T-helper 1 cell treated with Interleukin-12 subunit alpha and Interleukin-12 subunit beta and Interleukin-4 antibody, amounts not matched to agents 30 ng/mL and 1 ng/mL, for 36 hours (primary cell): ENCODE results near the gene EIF3K. TPM values are rescaled to one million over a fixed set of nuclear protein-coding genes. Genes with fewer than 3 reads are reported as not detected.

Experiments used
- intact Hi-C: fragments of 100-400 bp; cut with micrococcal nuclease; formaldehyde crosslinking; loops from one replicate; pipeline ENCODE4 v1.15.1; 2024
- total RNA-seq: library from RNA; stranded (reverse); gene quantifications from 2 replicates; pipeline ENCODE4 v1.2.3, GENCODE V29; 2022

EIF3K gene
- total RNA-seq, 1 donor from 2014 or later, result 313 TPM

- intact Hi-C loops, result no loop called here
These were observed 29.8 kb downstream of the EIF3K start for GRCh38 chr19:38648769-38649304.

- intact Hi-C loops, result no loop called here
These were observed 30.6 kb downstream of the EIF3K start for GRCh38 chr19:38649305-38650171.

- intact Hi-C loops, result no loop called here
These were observed 31.3 kb downstream of the EIF3K start for GRCh38 chr19:38650172-38650775.

GRCh38 chr19:38650911-38651584 is 32.1 kb downstream of the EIF3K start:
- intact Hi-C loops, result no loop called here

GRCh38 chr19:38653028-38653571 is 34.1 kb downstream of the EIF3K start:
- intact Hi-C loops, result no loop called here

- intact Hi-C loops, result loop anchor here (1.0 to 2.0 kb wide), 4 partner anchors 7 to 36 kb away; partner anchors contain the start of genes ACTN4 and EIF3K
These were observed 35.7 kb downstream of the EIF3K start for GRCh38 chr19:38654628-38655055.

- intact Hi-C loops, result loop anchor here (1.0 to 2.0 kb wide), 4 partner anchors 8 to 36 kb away; partner anchors contain the start of genes ACTN4 and EIF3K
These were observed 36.3 kb downstream of the EIF3K start for GRCh38 chr19:38655148-38655824.

- intact Hi-C loops, result no loop called here
These were observed 37.4 kb downstream of the EIF3K start for GRCh38 chr19:38656171-38656981.

GRCh38 chr19:38657633-38658222 is 38.7 kb downstream of the EIF3K start:
- intact Hi-C loops, result no loop called here

- intact Hi-C loops, result no loop called here
These were observed 39.7 kb downstream of the EIF3K start for GRCh38 chr19:38658462-38659306.

- intact Hi-C loops, result no loop called here
These were observed 41.7 kb downstream of the EIF3K start for GRCh38 chr19:38660724-38661123.

- intact Hi-C loops, result no loop called here
These were observed 42.1 kb downstream of the EIF3K start for GRCh38 chr19:38661136-38661535.

- intact Hi-C loops, result no loop called here
These were observed 43.0 kb downstream of the EIF3K start for GRCh38 chr19:38661996-38662395.

GRCh38 chr19:38662537-38663155 is 43.7 kb downstream of the EIF3K start:
- intact Hi-C loops, result no loop called here

GRCh38 chr19:38663156-38663651 is 44.2 kb downstream of the EIF3K start:
- intact Hi-C loops, result no loop called here

- intact Hi-C loops, result no loop called here
These were observed 45.0 kb downstream of the EIF3K start for GRCh38 chr19:38663957-38664502.

GRCh38 chr19:38664503-38665211 is 45.7 kb downstream of the EIF3K start:
- intact Hi-C loops, result no loop called here
